Kidney glomerular epithelial cell (primary cell): ENCODE measurements around the gene ZNRD2.

ENCODE experiments used
- DNase-seq: peaks from one replicate; lab custom pipeline; 2025; lab: John Stamatoyannopoulos, UW

Gene ZNRD2

DNA sequence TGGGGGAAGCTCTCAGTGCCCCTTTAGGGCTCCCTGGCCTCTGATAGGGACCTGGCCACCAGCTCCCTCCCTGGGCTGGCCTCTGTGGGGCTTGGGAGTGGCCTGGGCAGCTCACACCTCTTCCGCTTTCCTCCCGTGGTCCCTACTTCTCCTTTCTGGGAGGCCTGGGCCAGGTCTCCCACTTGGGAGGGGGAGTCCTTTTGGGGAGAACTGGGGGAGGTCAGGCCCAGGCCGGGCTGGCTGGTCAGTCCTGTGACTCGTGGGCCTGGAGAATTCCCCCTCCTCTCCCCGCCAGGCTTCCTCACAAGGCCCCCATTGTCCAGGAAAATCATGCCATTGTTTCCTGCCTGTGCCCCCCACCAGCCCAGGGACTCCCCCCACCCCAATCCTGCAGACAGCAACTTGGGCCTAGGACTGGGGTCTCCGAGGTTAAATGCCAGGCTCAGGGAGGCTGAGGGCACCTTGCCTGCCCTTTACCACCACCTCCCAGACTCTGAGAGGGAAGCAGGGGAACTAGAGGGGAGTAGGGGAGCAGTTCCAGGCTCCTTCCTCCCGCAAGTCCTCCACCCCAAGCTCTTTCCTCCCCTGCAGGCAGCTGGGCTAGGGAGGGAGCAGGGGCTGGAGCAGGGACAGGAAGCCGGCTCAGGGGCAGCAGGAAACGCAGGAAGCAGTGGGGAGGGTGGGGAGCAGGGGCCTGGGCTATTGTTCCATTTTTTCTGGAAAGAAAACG lies 40.9 kb downstream of the ZNRD2 start:
- no peak for DNase-seq

DNA sequence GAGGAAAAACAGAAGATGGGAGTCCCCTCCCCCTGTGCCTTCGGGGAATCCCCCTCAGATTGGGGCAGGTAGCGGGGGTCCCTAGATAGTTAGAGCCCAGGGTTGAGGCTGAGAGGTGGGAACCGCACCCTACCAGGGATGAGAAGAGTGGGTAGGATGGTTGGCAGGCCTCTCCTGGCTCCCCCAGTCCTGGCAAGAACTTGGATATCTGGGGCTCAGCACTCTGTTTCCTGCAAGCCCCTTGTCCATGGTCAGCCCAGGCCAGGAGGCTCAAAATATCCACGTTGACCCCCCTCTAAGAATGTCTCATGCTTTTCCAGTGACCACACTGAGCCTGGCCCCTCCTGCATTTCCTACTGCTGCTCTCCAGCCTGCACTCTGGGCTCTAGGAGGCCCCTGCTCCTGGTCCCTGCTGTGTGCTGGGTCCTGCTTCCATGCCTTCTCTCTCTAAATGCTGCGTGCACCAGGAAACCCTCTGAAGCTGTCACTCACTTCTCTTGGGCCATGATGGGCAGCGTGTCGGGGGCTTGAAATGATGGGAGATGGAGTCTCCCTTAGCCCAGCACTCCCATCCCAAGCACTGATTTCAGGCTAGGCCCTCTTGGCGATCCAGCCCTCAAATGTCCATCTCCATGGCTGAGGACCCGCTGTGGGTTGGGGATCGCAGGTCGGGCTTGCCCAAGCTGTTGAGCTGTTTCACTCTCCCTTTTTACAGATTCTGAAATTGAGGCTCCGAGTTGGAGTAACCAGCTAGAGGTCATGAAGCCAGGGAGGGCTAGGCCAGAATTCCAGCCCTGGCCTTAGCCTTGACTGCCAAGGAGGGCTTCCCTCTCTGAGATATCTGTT lies 41.7 kb downstream of the ZNRD2 start:
- no peak for DNase-seq

DNA sequence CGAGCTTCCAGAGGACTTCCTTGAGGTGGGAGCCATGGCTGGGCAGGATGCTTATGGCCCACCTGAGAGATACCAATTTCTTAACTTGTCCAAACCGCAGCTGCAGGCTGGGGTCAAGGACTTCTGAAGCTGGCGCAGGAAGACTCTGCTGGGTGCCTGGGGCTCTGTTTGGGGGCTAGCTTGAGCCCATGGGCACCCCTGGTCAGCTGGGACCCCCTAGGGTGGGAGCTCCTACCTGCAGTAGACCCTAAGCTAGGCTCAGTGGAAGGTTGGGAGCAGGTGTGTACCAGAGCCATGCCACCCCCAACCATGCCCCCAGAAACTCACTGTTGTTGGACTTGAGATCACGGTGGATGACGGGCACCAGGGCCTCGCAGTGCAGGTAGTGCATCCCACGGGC lies 42.4 kb downstream of the ZNRD2 start:
- DNase-seq, result no peak

DNA sequence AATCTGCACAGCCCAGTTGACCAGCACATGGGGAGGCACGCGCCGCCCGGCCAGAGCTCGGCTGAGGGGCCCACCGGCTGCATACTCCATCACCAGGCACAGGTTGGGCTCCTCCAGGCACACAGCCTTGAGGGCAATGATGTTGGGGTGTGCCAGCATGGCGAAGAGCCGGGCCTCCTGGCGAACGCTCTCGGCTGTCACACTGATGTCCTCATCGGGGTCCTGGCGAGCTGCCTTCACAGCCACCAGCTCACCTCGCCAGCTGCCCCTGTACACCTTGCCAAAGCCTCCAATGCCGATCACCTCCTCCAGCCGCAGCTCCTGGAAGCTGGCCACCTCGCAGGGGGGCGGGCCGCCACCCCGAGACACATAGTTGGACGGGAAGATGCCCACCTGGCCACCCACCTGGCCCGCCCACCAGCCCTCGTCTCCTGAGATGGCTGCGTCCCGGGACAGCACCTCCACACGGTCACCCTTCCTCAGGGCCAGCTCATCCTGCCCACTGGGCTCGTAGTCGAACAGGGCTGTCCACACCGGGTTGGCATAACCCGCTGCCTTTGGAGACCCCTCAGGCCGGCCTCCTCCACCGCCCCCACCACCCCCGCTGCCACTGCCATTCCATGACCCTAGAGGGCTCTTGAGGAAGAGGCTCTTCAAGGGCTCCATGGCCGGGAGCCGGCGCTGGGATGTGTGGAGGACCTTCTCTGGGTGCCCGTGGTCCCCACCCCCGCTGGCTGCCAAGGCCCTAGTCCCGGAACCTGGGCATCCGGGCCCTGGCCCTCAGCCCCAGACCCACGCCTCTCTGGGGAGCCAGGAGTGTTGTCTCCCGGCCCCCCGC lies 43.0 kb downstream of the ZNRD2 start:
- DNase-seq, result no peak

DNA sequence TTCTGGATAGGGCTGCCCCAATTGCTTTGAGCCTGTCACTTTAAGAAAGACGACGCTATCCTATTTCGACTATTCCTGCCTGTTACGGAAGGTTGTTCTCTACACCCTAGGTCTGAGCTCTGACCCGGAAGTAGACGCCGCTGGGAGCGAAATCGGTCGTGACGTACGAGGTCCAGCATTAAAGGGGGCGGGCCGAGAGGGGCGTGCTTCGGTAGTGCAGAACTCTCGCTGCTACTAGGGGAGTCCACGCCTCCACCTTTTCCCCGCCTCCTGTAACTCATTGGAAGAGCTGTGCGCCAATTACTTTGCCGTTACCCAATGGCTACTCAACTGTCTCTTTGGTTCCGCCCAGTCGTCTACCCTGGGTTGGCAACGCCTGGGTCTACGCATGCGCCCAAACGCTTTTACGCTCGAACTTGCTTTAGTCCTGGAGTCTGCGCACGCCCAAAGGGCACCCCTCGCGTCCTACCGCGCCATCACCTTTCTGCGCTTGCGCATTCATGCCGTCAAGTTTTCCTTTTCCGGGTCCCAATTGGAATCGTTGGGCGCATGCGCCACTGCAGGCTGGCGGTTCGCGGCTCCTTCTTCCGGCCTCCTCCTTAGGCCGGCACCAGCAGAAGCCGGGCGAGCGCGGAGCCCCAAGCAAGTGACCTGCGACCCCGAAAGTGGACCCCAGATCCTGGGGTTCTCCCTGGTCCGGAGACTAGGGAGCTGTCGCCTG lies 45.1 kb downstream of the ZNRD2 start, which contains the start of gene PCNX3:
Gene PCNX3, plus strand, starts transcription at position 548 of the 721 bp plus-strand sequence. CDS start 536 bp downstream, outside the sequence.
- peak; percentile 100 for DNase-seq

DNA sequence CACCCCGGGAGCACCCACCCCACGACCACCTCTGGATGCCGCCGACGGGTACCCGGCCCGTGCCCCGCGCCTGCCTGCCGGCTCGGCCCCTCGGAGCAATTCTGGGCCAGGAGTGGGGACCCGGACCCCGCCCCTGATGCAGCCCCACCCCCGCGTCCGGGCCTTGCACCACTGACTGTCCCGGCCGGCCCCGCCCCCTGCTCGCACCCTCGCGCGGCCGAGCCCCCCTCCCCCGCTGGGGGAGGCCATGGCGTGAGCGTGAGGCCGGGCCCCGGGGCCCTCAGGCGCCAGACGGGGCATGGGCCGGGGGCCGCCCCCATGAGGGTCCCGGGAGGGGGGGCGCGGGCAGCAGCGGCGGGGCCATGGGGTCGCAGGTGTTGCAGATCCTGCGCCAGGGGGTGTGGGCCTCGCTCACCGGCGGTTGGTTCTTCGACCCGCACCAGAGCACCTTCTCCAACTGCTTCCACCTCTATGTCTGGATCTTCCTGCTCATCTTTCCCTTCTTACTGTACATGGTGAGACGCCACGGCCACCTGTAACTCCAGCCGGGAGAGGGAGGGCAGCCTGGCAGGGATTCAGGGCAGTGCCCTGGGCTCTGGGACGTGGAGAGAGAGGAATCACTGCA lies 45.8 kb downstream of the ZNRD2 start:
- no peak for DNase-seq

DNA sequence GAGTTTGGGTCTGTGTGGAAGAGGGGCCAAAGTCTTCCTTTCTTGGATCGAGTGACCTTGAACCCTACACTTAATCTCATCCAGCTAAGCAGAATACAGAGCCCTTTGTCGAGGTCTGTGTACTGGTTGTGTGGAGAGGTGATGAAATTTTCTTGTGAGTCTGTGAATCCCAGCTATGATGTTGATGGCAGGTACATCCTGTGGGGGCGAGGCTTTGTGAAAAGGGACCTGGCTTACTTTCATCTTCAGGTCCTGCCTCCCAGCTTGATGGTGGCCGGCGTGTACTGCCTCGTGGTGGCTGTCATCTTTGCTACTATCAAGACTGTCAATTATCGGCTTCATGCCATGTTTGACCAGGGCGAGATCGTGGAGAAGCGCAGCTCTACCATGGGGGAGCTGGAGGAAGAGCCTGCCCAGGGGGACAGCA lies 46.3 kb downstream of the ZNRD2 start:
- no peak for DNase-seq

DNA sequence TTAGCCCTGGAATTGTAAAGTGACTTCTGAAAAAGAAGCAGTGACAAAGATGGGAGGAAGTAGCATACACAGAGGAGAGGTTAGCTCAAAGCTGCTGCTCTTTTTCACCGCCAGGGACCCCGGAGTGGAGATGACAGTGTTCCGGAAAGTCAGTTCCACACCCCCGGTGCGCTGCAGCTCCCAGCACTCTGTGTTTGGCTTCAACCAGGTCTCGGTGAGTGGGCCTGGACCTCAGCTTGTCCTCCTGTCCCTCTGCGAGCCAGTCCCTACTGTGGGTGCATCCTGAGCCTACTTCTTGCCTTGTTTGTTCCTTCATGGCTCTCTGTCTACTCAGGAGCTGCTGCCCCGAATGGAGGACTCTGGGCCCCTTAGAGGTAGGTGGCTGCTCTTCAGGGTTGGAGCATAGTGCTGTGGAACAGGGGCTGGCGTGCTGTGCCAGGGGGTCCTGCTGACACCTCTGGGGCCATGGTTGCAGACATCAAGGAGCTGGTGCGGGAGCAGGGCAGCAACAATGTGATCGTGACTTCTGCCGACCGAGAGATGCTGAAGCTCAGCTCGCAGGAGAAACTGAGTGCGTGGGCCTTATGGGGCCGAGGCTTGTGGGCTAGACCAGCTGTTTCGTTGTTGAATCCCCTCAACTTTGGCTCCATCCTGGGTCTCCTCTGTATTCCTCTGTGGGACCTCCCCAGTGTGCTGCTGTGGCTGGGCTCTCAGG lies 47.0 kb downstream of the ZNRD2 start:
- no peak for DNase-seq

DNA sequence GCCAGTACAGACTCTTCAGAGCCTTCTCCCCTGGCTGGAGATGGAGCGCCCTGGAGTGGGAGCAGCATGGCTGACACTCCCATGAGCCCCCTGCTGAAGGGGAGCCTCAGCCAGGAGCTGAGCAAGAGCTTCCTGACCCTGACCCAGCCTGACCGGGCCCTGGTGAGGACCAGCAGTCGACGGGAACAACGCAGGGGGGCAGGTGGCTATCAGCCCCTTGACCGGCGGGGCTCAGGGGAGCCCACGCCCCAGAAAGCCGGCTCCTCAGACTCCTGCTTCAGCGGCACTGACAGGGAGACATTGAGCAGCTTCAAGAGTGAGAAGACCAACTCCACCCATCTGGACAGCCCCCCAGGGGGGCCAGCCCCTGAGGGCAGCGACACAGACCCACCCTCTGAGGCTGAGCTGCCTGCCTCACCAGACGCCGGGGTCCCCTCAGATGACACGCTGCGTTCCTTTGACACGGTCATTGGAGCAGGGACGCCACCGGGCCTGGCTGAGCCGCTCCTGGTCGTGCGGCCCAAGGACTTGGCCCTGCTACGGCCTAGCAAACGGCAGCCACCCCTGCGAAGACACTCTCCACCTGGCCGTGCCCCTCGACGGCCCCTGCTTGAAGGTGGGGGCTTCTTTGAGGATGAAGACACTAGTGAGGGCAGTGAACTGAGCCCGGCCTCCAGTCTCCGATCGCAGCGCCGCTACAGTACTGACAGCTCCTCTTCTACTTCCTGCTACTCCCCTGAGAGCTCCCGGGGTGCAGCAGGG lies 47.9 kb downstream of the ZNRD2 start:
- DNase-seq, result no peak

DNA sequence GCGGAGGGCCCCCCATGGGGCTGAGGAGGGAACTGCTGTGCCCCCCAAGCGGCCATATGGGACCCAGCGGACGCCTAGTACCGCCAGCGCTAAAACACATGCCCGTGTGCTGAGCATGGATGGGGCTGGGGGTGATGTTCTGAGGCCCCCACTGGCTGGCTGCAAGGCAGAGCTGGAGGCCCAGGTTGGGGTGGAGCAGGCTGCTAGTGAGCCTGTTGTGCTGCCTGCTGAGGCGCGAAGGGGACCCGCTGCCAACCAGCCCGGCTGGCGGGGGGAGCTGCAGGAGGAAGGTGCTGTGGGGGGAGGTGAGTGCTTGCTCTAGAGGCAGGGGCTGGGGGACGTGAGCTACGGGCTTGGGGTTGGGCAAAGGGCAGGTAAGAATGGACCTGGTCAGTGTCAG lies 48.5 kb downstream of the ZNRD2 start:
- no peak for DNase-seq

DNA sequence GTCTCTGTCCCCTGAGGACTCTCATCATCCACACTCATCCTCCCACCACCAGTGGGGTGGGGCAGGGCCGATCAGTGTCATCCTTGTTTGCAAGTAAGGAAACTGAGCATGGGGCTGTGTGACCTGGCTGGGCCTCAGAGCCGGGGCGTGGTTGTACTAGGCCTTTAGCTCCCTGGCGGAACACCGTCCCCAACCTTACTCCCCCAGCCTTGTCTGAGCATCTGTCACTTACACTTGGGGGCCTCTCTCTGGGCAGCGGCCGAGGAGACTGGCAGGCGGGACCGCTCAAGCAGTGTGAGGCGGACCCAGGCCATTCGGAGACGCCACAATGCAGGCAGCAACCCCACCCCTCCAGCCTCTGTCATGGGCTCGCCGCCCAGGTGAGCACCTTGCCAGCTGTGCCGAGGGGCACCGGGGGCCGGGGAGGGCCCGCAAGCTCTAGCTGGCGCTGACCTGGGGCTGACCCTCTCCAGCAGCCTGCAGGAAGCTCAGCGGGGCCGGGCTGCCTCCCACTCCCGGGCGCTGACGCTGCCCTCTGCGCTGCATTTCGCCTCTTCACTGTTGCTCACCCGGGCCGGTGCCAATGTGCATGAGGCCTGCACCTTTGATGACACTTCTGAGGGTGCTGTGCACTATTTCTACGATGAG lies 49.1 kb downstream of the ZNRD2 start:
- no peak for DNase-seq

DNA sequence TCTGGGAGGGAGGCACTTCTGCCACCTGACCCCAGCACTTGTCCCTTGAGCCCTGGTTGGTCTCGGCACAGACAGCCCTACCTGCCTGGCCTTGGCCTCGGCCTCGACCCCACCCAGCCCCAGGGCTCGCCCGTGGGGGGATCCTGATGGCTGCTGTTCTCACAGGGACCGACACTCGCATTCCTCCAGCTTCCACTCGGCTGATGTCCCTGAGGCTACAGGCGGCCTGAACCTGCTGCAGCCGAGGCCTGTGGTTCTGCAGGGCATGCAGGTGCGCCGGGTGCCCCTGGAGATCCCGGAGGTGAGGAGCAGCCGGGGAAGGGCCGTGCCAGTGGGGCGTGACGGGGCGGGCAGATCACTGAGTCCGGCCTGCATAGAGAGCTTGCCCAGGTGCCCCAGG lies 50.4 kb downstream of the ZNRD2 start:
- no peak for DNase-seq

DNA sequence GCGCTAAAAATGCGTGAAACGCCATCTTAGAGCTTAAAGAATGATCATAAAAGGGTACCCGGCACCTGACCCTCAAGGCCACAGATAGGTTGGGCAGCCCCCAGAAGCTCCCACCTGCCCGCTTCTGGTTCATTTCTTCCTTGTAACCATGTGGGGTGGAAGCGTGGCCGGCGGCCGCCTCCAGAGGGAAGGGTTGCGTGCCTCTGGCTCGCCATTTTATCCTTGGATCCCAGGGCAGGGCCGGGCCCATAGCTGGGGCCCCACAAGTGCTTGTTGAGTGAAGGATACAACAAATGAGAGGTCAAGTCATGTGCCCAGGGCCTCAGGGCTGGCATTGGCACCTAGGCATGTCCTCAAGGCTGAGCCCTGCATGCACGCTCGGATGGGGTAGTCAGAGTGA lies 51.2 kb downstream of the ZNRD2 start:
- DNase-seq, result no peak
